Peyer's patch (tissue), 4 donors: ENCODE data around the gene MCOLN2. TPM values are rescaled to one million over a fixed set of nuclear protein-coding genes. Genes with fewer than 3 reads are reported as not detected.

Experiments used
- DNase-seq, 3 donors: peaks; one replicate each; pipeline ENCODE4 v3.0.0-alpha.2; 2017 to 2019
- H3K27ac ChIP-seq, 4 donors: fragments of 200-600 bp; sonication (generic); one replicate each; pipeline ENCODE4 v1.5.1; 2016 to 2019
- H3K27me3 ChIP-seq, 2 donors: fragments of 200-600 bp; sonication (generic); one replicate each; pipeline ENCODE4 v1.5.1; 2019
- H3K36me3 ChIP-seq, 3 donors: fragments of 200-600 bp; sonication (generic); one replicate each; pipeline ENCODE4 v1.5.1; 2016 to 2019
- H3K4me1 ChIP-seq, 4 donors: fragments of 200-600 bp; sonication (generic); one replicate each; pipeline ENCODE4 v1.5.1; 2016 to 2019
- H3K4me3 ChIP-seq, 4 donors: fragments of 200-600 bp; sonication (generic); 1 replicate in 3 of 4; 2 replicates in 1 of 4; pipeline ENCODE4 v1.5.1; 2016 to 2019; ENCODE audit warnings: mild to moderate bottlenecking in 1 of 4
- H3K9me3 ChIP-seq, 4 donors: fragments of 200-600 bp; sonication (generic); one replicate each; pipeline ENCODE4 v1.5.1; 2016 to 2019; ENCODE audit warnings: mild to moderate bottlenecking in 1 of 4
- CTCF ChIP-seq, 6 experiments: fragments of 450-650 bp in 4 of 6; fragments of 200-600 bp in 2 of 6; sonication (generic) in 1 of 6; IDR thresholded peaks; one replicate each; pipeline ENCODE4 v1.5.1; 2017 to 2019; ENCODE audit warnings: antibody characterized with exemption in 6 of 6, mild to moderate bottlenecking in 3 of 6, moderate library complexity in 1 of 6
- POLR2A ChIP-seq, 2 donors: fragments of 450-650 bp; IDR thresholded peaks; one replicate each; pipeline ENCODE4 v1.5.1; 2017; ENCODE audit warnings: antibody characterized with exemption in 2 of 2, mild to moderate bottlenecking in 2 of 2, moderate library complexity in 2 of 2
- total RNA-seq, 4 donors: library from RNA; depleted of rRNA; stranded (reverse); fragments of >200 nt; gene quantifications; one replicate each; pipeline ENCODE4 v1.1.0, GENCODE V29; 2016

MCOLN2 gene
- total RNA-seq, 4 donors from 2014 or later: 1.7 to 62.7 (median 5.2) TPM

GRCh38 chr1:84949664-84950063 lies 47.2 kb downstream of the MCOLN2 start:
- TF ChIP-seq POLR2A (IDR thresholded peaks at IDR 0.05) (no peak), CTCF (IDR thresholded peaks at IDR 0.05) (no peak)
- Histone ChIP-seq H3K27me3 (no peaks in the 10 kb centered on the region), H3K36me3 (no peaks in the 10 kb centered on the region), H3K27ac (no peak overlapping the region), H3K4me1 (peaks cover 0 to 4% (median 0%) of the 10 kb centered on the region in 4 donors), H3K9me3 (no peaks in the 10 kb centered on the region), H3K4me3 (no peak overlapping the region)
- no peak for DNase-seq

- TF ChIP-seq POLR2A (IDR thresholded peaks at IDR 0.05): no peak
- TF ChIP-seq CTCF (IDR thresholded peaks at IDR 0.05): no peak
- no peak overlapping the region for H3K4me3 ChIP-seq
- DNase-seq: no peak
- peaks cover 0 to 4% (median 0%) of the 10 kb centered on the region in 4 donors for H3K4me1 ChIP-seq
- H3K9me3 ChIP-seq: no peaks in the 10 kb centered on the region
- no peaks in the 10 kb centered on the region for H3K36me3 ChIP-seq
- H3K27ac ChIP-seq: no peak overlapping the region
- no peaks in the 10 kb centered on the region for H3K27me3 ChIP-seq
Measured at GRCh38 chr1:84947536-84948410, 49.1 kb downstream of the MCOLN2 start.

- Histone ChIP-seq H3K27ac (no peak overlapping the region), H3K27me3 (no peaks in the 10 kb centered on the region), H3K4me1 (peaks cover 0 to 4% (median 0%) of the 10 kb centered on the region in 4 donors), H3K36me3 (no peaks in the 10 kb centered on the region), H3K4me3 (no peak overlapping the region), H3K9me3 (no peaks in the 10 kb centered on the region)
- no peak for DNase-seq
- TF ChIP-seq CTCF (IDR thresholded peaks at IDR 0.05): no peak
- TF ChIP-seq POLR2A (IDR thresholded peaks at IDR 0.05): no peak
Measured at GRCh38 chr1:84946631-84947030, 50.3 kb downstream of the MCOLN2 start.

GRCh38 chr1:84944767-84945486 lies 52.0 kb downstream of the MCOLN2 start:
- peak overlapping the region; percentile 57 to 77 (median 68) for H3K27ac ChIP-seq
- TF ChIP-seq POLR2A (IDR thresholded peaks at IDR 0.05) (no peak), CTCF (IDR thresholded peaks at IDR 0.05) (peak; percentile 76 to 95 (median 92))
- DNase-seq: peak in 2 of 3 donors; percentile 66 to 81
- H3K4me1 ChIP-seq: peaks cover 0 to 4% (median 0%) of the 10 kb centered on the region in 4 donors
- no peaks in the 10 kb centered on the region for H3K27me3 ChIP-seq
- no peaks in the 10 kb centered on the region for H3K36me3 ChIP-seq
- no peaks in the 10 kb centered on the region for H3K9me3 ChIP-seq
- H3K4me3 ChIP-seq: peak overlapping the region; percentile 23 to 54 (median 38)

- H3K27me3 ChIP-seq: no peaks in the 10 kb centered on the region
- H3K36me3 ChIP-seq: no peaks in the 10 kb centered on the region
- no peak overlapping the region for H3K27ac ChIP-seq
- TF ChIP-seq CTCF (IDR thresholded peaks at IDR 0.05): no peak
- TF ChIP-seq POLR2A (IDR thresholded peaks at IDR 0.05): no peak
- peaks cover 0 to 4% (median 0%) of the 10 kb centered on the region in 4 donors for H3K4me1 ChIP-seq
- no peak for DNase-seq
- no peaks in the 10 kb centered on the region for H3K9me3 ChIP-seq
- H3K4me3 ChIP-seq: no peak overlapping the region
Measured at GRCh38 chr1:84941843-84942242, 55.1 kb downstream of the MCOLN2 start.
